Smooth muscle cell (in vitro differentiated cells): ENCODE data around the gene PNPLA4. TPM values are rescaled to one million over a fixed set of nuclear protein-coding genes. Genes with fewer than 3 reads are reported as not detected.

Experiments used
- DNase-seq: peaks from one replicate; lab custom pipeline; 2025; ENCODE audit not compliant: unreplicated experiment; lab: John Stamatoyannopoulos, UW
- H2AFZ ChIP-seq: fragments of 200-600 bp; sonication (generic); 2 replicates; pipeline ENCODE4 v1.6.0; 2016; ENCODE audit warnings: antibody characterized with exemption, low read depth, mild to moderate bottlenecking
- H3F3A ChIP-seq: fragments of 200-600 bp; sonication (generic); 2 replicates; pipeline ENCODE4 v1.6.0; 2017; ENCODE audit warnings: antibody characterized with exemption, low read depth
- H3K27ac ChIP-seq: fragments of 200-600 bp; sonication (generic); 2 replicates; pipeline ENCODE4 v1.5.1; 2016; ENCODE audit warnings: low read depth, mild to moderate bottlenecking
- H3K27me3 ChIP-seq: fragments of 200-600 bp; sonication (generic); 2 replicates; pipeline ENCODE4 v1.6.1; 2016; ENCODE audit warnings: low read depth, mild to moderate bottlenecking
- H3K36me3 ChIP-seq: fragments of 200-600 bp; sonication (generic); 2 replicates; pipeline ENCODE4 v1.5.1; 2016; ENCODE audit warnings: low read depth
- H3K4me1 ChIP-seq: fragments of 200-600 bp; sonication (generic); 2 replicates; pipeline ENCODE4 v1.5.1; 2016; ENCODE audit warnings: low read depth
- H3K4me2 ChIP-seq: fragments of 200-600 bp; sonication (generic); 2 replicates; pipeline ENCODE4 v1.6.0; 2016; ENCODE audit warnings: mild to moderate bottlenecking
- H3K4me3 ChIP-seq: fragments of 200-600 bp; sonication (generic); 2 replicates; pipeline ENCODE4 v1.5.1; 2016; ENCODE audit warnings: mild to moderate bottlenecking
- H3K79me2 ChIP-seq: fragments of 200-600 bp; sonication (generic); 2 replicates; pipeline ENCODE4 v1.6.0; 2016; ENCODE audit warnings: low read depth, mild to moderate bottlenecking
- H3K9ac ChIP-seq: fragments of 200-600 bp; sonication (generic); 2 replicates; pipeline ENCODE4 v1.6.0; 2016; ENCODE audit warnings: low read depth
- H3K9me3 ChIP-seq: fragments of 200-600 bp; sonication (generic); replicated peaks from 2 replicates; pipeline ENCODE4 v1.5.1; 2016; ENCODE audit warnings: low read depth
- H4K20me1 ChIP-seq: fragments of 200-600 bp; sonication (generic); 2 replicates; pipeline ENCODE4 v1.6.0; 2016; ENCODE audit warnings: low read depth
- WGBS: methylation state at CpG from one replicate; pipeline ENCODE4 v1.1.7; 2016; ENCODE audit warnings: low lambda C conversion rate; 5-methylcytosine and 5-hydroxymethylcytosine counted together
- polyA plus RNA-seq: library from polyadenylated mRNA; unstranded; fragments of >200 nt; fragmentation: Nextera tagmentation; extraction: Ambion mirVana; gene quantifications from 2 replicates; pipeline ENCODE4 v1.2.1, GENCODE V29; 2016
- total RNA-seq: library from RNA; depleted of rRNA; stranded (reverse); fragments of >200 nt; gene quantifications from 2 replicates; pipeline ENCODE4 v1.2.3, GENCODE V29; 2014
- TF ChIP-seq, protein P1 (sequence below): fragments of 200-600 bp; sonication (generic); IDR thresholded peaks from 2 replicates; pipeline ENCODE4 v1.5.1; 2017; ENCODE audit warnings: borderline replicate concordance, mild to moderate bottlenecking, antibody characterized with exemption; ENCODE audit not compliant: insufficient read depth, poor library complexity, severe bottlenecking

PNPLA4 gene, protein sequence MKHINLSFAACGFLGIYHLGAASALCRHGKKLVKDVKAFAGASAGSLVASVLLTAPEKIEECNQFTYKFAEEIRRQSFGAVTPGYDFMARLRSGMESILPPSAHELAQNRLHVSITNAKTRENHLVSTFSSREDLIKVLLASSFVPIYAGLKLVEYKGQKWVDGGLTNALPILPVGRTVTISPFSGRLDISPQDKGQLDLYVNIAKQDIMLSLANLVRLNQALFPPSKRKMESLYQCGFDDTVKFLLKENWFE
- 21.6 and 24.1 TPM in 2 replicates for total RNA-seq
- 20.1 and 27.8 TPM in 2 replicates for polyA plus RNA-seq

DNA sequence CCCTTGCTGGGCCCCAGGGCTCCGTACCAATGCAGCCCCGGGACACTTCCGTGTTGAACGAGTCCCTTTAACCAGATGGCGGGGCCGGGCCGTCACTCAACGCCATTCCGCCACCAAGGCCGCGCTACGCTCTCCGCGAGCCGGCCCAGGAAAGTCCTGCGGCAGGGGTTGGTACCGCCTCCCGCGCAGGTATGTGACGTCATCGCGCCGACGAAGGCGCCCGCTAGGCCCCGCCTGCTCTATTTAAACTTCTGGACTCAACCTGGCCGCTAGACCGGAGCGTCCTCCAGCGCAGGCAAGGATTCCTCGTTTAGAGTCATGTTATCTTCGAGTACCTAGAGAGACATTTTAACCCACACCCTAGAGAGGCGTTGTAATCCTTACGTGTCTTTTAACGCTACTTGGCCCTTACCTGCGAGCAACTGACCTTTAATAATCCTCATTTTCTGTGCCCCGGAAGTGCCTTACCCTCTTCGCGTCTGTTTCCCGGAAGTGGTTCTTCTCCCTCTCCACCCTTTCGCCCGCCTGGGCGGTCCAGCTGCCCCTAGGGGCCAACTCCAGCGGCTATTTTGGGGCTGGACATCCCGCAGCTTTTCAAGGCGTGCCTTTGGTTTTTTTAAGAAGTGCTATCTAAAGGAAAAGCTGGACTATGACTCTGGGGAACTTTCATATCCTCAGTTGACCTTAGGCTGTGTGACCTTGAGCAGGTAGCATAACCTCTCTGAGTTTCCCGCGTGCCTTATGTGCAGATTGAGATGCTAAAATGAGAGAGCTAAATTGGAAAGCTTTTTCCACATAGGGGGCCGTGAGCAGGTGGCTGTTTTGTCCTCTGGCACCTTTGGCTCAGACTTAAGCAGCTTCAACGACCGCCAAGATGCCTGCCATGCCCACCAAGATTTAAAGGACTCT lies at the start of gene PNPLA4:
PNPLA4 (minus strand) TSS at position 155 of the 909 bp plus-strand sequence. CDS start 1,294 bp downstream, outside the sequence.
- Histone ChIP-seq H4K20me1 (no peaks in the 10 kb centered on the region), H3K4me3 (peak within 1 kb of the TSS; percentile 50), H3K9me3 (no peaks in the 10 kb centered on the region), H3K4me2 (peak within 1 kb of the TSS; percentile 79), H3K4me1 (peaks cover 5% of the 10 kb centered on the region), H3K36me3 (no peaks in the 10 kb centered on the region), H3K9ac (peak within 1 kb of the TSS; percentile 66), H3K27ac (peak within 1 kb of the TSS; percentile 56), H3K27me3 (no peaks in the 10 kb centered on the region), H2AFZ (peak within 1 kb of the TSS; percentile 81), H3F3A (no peaks in the 10 kb centered on the region), H3K79me2 (no peaks in the 10 kb centered on the region)
- 39% methylated on average over 52 of the region's 52 CpGs for WGBS
- TF ChIP-seq, protein P1, sequence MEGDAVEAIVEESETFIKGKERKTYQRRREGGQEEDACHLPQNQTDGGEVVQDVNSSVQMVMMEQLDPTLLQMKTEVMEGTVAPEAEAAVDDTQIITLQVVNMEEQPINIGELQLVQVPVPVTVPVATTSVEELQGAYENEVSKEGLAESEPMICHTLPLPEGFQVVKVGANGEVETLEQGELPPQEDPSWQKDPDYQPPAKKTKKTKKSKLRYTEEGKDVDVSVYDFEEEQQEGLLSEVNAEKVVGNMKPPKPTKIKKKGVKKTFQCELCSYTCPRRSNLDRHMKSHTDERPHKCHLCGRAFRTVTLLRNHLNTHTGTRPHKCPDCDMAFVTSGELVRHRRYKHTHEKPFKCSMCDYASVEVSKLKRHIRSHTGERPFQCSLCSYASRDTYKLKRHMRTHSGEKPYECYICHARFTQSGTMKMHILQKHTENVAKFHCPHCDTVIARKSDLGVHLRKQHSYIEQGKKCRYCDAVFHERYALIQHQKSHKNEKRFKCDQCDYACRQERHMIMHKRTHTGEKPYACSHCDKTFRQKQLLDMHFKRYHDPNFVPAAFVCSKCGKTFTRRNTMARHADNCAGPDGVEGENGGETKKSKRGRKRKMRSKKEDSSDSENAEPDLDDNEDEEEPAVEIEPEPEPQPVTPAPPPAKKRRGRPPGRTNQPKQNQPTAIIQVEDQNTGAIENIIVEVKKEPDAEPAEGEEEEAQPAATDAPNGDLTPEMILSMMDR = peak; percentile 18
- peak; percentile 11 for DNase-seq

DNA sequence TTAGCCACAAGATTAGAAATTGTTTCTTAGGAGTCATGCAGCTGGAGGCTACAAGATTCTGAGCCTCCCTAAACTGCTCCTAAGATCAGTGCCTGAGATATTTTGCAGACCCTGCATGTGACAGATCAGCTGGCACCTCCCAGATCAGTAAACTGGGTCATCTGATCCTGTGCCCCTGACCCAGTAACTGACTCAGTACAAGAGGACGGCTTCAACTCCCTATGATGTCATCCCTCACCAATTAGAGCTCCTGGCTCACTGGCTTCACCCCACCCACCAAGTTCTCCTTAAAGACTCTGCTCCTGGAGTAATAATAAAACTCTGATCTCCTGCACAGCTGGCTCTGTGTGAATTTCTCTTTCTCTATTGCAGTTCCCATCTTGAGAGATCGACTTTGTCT lies 45.4 kb upstream of the PNPLA4 start:
- H3K4me2 ChIP-seq = no peak overlapping the region
- no peak overlapping the region for H2AFZ ChIP-seq
- no peaks in the 10 kb centered on the region for H3K4me1 ChIP-seq
- 39% methylated on average over 2 of the region's 2 CpGs for WGBS
- no peak overlapping the region for H3K27ac ChIP-seq
- H3K9ac ChIP-seq = no peak overlapping the region
- H3K27me3 ChIP-seq = no peaks in the 10 kb centered on the region
- DNase-seq = no peak
- no peaks in the 10 kb centered on the region for H3K79me2 ChIP-seq
- no peaks in the 10 kb centered on the region for H3K9me3 ChIP-seq
- H3F3A ChIP-seq = no peaks in the 10 kb centered on the region
- no peak overlapping the region for H3K4me3 ChIP-seq
- no peaks in the 10 kb centered on the region for H4K20me1 ChIP-seq
- H3K36me3 ChIP-seq = no peaks in the 10 kb centered on the region
- TF ChIP-seq, protein P1 = no peak

DNA sequence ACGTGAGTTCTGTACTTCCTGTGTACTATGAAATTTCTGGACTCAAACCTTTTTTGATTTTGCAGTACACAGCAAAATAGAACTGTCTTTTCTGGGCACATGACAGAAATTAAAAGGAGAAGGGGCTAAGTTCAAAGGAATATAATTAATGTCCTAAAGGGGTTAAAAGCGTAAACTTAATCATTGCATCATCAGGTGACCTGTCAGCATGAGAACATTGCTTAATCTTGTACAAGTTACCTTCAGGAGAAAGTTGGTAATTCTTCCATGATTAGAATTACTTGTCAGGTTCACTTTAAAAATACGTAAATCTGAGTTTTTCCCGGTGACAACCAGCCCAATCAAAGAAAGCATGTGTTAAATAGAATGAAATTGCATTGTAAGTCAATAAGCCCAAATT lies 43.2 kb upstream of the PNPLA4 start:
- Histone ChIP-seq H3F3A (no peaks in the 10 kb centered on the region), H2AFZ (no peak overlapping the region), H3K9me3 (no peaks in the 10 kb centered on the region), H3K79me2 (no peaks in the 10 kb centered on the region), H3K36me3 (no peaks in the 10 kb centered on the region), H3K4me1 (no peaks in the 10 kb centered on the region), H3K4me2 (no peak overlapping the region), H3K9ac (no peak overlapping the region), H3K27me3 (no peaks in the 10 kb centered on the region), H3K4me3 (no peak overlapping the region), H3K27ac (no peak overlapping the region), H4K20me1 (no peaks in the 10 kb centered on the region)
- no peak for DNase-seq
- TF ChIP-seq, protein P1 = no peak
- whole genome bisulfite sequencing = 78% methylated on average over 4 of the region's 4 CpGs
